Small intestine (tissue), 16 donors: ENCODE data around the gene RCBTB1. TPM values are rescaled to one million over a fixed set of nuclear protein-coding genes. Genes with fewer than 3 reads are reported as not detected.
A peak's percentile ranks its signal among the peaks of the same experiment; 100 is the strongest.

ENCODE experiments used
- DNase-seq, 2 donors: peaks; one replicate each; pipeline versions ENCODE4 v3.0.0 to v3.0.0-alpha.2; 2013
- FAIRE-seq: peaks from 2 replicates; lab custom pipeline; 2012; peaks lifted over from hg19 to GRCh38; lab: Jason Lieb, UNC
- H3K27ac ChIP-seq, 3 donors: one replicate each; pipeline ENCODE4 v1.5.1; 2013; ENCODE audit warnings: low read length in 2 of 3, mild to moderate bottlenecking in 2 of 3, control low read depth in 1 of 3, inconsistent platforms in 1 of 3, low read depth in 1 of 3, moderate library complexity in 1 of 3
- H3K27me3 ChIP-seq, 3 donors: one replicate each; pipeline ENCODE4 v1.6.1; 2013; ENCODE audit warnings: low read length in 3 of 3, inconsistent platforms in 1 of 3; ENCODE audit not compliant: control insufficient read depth in 3 of 3, insufficient read depth in 3 of 3
- H3K36me3 ChIP-seq, 3 donors: one replicate each; pipeline ENCODE4 v1.6.1; 2013; ENCODE audit warnings: low read length in 3 of 3, inconsistent platforms in 1 of 3, low read depth in 1 of 3, mild to moderate bottlenecking in 1 of 3, moderate library complexity in 1 of 3; ENCODE audit not compliant: control insufficient read depth in 3 of 3, insufficient read depth in 2 of 3
- H3K4me1 ChIP-seq, 3 donors: one replicate each; pipeline ENCODE4 v1.6.1; 2013; ENCODE audit warnings: low read length in 2 of 3, inconsistent platforms in 1 of 3, low read depth in 1 of 3, mild to moderate bottlenecking in 1 of 3, moderate library complexity in 1 of 3; ENCODE audit not compliant: control insufficient read depth in 3 of 3, insufficient read depth in 2 of 3
- H3K4me3 ChIP-seq, 3 donors: one replicate each; pipeline ENCODE4 v1.5.1; 2013; ENCODE audit warnings: low read length in 3 of 3, control low read depth in 1 of 3, inconsistent platforms in 1 of 3, low read depth in 1 of 3, mild to moderate bottlenecking in 1 of 3, moderate library complexity in 1 of 3
- H3K9me3 ChIP-seq, 2 donors: one replicate each; pipeline ENCODE4 v1.6.1; 2013; ENCODE audit warnings: low read depth in 1 of 2, low read length in 1 of 2; ENCODE audit not compliant: control insufficient read depth in 2 of 2, insufficient read depth in 1 of 2
- WGBS, 3 donors: extraction: QIAGEN DNeasy Blood & Tissue Kit; methylation state at CpG; one replicate each; pipeline ENCODE4 v1.1.7; 2013; 5-methylcytosine and 5-hydroxymethylcytosine counted together
- long read RNA-seq, 10 donors: transcript quantifications; one replicate each; lab custom pipeline, GENCODE V29; 2026
- polyA plus RNA-seq, 4 donors: library from polyadenylated mRNA; stranded (reverse) in 3 of 4; unstranded in 1 of 4; fragments of 200-250 nt in 3 of 4; fragments of 120-200 nt in 1 of 4; gene quantifications; one replicate each; pipeline versions ENCODE4 v1.2.1 to v1.2.3, GENCODE V29; 2013
- donor health status: healthy with polysubstance abuse.
- donor health status: control.
- donor health status: control.
- donor health status: Bipolar disorder and iron deficiency.
- donor health status: healthy.

RCBTB1 gene
- 10 to 100 TPM in 1 of 4 donors, 1 to 10 TPM in 3; 5.4 to 40.5 (median 6.3) TPM for polyA plus RNA-seq
- long read RNA-seq, donor 1 = 0 reads
- long read RNA-seq, donor 2, full-length matches to known transcripts = 1 of 1 reads
- long read RNA-seq, donor 2, partial matches to known transcripts = 0 of 1 reads
- long read RNA-seq, donor 2, other reads (novel, unspliced or antisense) = 0 of 1 reads
- long read RNA-seq, donor 3, partial matches to known transcripts = 5 of 5 reads
- long read RNA-seq, donor 3, other reads (novel, unspliced or antisense) = 0 of 5 reads
- long read RNA-seq, donor 4 = 0 reads
- long read RNA-seq, donor 5 = 0 reads
- long read RNA-seq, donor 6, full-length matches to known transcripts = 2 of 2 reads
- long read RNA-seq, donor 6, partial matches to known transcripts = 0 of 2 reads
- long read RNA-seq, donor 6, other reads (novel, unspliced or antisense) = 0 of 2 reads
- long read RNA-seq, donor 7 = 0 reads
- long read RNA-seq, donor 8, partial matches to known transcripts = 0 of 1 reads
- long read RNA-seq, donor 8, other reads (novel, unspliced or antisense) = 0 of 1 reads
- long read RNA-seq, donor 9, full-length matches to known transcripts = 1 of 1 reads
- long read RNA-seq, donor 9, partial matches to known transcripts = 0 of 1 reads
- long read RNA-seq, donor 9, other reads (novel, unspliced or antisense) = 0 of 1 reads
- long read RNA-seq, donor 10, full-length matches to known transcripts = 4 of 4 reads
- long read RNA-seq, donor 10, partial matches to known transcripts = 0 of 4 reads
- long read RNA-seq, donor 10, other reads (novel, unspliced or antisense) = 0 of 4 reads

DNA sequence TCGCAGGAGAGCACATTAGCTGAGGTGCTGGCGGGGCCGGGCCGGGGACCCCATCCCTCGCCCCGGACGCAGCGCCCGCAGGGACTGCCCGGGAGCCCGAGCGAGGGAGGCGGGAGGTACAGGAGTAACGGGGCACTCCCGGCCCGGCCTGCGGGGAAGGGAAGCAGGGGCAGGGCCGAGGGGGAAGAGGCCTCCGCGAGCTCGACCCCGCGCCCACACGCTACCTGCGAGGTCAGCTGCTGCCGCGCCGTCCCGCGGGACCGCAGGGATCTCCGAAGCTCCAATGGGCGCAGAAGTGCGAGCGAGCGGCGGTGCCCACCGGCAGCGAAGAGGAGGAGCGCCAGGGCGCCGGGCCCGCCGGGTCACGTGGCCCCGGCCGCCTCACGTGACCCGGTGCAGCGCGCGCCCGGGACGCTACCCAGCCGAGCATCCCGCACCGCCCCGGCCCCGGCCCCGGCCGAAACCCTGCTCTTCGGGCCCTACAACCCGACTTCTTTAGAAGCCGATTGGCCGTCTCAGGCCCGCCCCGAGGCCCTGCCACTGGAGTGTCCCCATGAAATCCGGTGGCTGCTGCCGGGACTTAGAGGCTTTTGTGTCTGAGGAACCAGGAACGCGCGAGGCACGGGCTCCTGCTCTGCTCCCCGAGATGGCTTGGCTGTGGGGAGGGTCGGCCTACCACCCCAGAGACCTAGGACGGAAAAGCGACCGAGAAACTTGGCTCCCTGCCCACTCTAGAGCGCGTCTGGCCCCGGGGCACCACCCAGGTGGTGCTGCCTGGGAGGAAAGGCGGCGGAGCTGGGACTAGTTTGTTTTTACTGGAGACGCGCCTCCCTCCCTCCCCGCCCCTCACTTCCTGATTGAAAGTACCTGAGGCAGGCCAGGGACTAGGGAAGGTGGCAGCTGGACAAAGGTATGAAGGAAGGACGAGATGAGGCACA lies at the start of gene RCBTB1:
TSS of gene RCBTB1 (minus strand) at position 339 of the 938 bp plus-strand sequence. CDS start 18,279 bp downstream, outside the sequence.
- peaks cover 0 to 3% (median 0%) of the 10 kb centered on the region in 3 donors for H3K4me1 ChIP-seq
- H3K4me3 ChIP-seq = peak within 1 kb of the TSS; percentile 68 to 94 (median 86)
- H3K27me3 ChIP-seq = no peaks in the 10 kb centered on the region
- DNase-seq = peak; percentile 67 to 86
- peak within 1 kb of the TSS; percentile 55 to 91 (median 71) for H3K27ac ChIP-seq
- H3K36me3 ChIP-seq = peaks cover 0 to 2% (median 0%) of the 10 kb centered on the region in 3 donors
- no peaks in the 10 kb centered on the region for H3K9me3 ChIP-seq
- 0 to 1% (median 0%) methylated on average over 55 to 87 of the region's 87 CpGs for WGBS, 3 donors
- FAIRE-seq = no peak

DNA sequence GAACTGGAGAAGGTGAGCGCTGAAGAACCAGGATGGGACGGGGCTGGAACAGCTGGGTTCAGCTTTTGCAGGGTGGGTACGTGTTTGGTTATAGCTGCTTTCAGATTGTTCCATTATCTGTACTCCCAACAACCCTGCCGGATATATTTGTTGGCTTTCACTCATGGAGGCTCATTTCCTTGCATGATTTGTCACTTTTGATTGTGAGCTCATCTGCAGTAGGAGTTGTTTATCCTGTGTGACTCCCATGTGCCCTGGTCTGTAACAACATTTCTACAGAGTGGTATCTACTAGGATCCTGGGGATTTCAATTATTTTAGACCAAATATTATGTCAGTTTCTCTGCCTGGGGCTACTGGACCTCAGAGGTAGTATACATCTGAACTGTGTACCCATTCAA lies 48.4 kb upstream of the RCBTB1 start:
- FAIRE-seq (no peak), DNase-seq (no peak)
- Histone ChIP-seq H3K4me3 (no peak overlapping the region), H3K27me3 (no peaks in the 10 kb centered on the region), H3K36me3 (peaks cover 0 to 9% (median 0%) of the 10 kb centered on the region in 3 donors), H3K4me1 (no peaks in the 10 kb centered on the region), H3K27ac (no peak overlapping the region), H3K9me3 (no peaks in the 10 kb centered on the region)
- WGBS, 3 donors = 85 to 93% (median 86%) methylated on average over 4 of the region's 4 CpGs

DNA sequence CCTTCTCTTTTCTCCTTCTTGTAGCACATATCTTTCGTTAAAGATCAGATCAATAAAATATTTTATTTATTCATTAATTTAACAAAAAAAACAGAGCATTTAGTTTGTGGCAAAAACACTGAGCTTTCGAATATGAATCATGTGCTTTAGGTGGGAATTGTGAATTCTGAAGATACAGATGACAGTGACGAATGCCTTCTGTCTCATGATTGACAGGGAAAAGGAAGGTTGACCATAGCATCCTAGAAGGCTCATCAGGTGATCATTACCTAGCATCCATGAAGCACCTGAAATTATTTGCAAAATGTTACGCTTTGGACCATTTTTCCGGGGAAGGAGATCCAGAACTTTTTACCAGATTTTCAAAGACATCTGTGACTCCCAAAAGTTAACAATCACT lies 46.8 kb upstream of the RCBTB1 start:
- no peak for DNase-seq
- Histone ChIP-seq H3K36me3 (peaks cover 0 to 9% (median 0%) of the 10 kb centered on the region in 3 donors), H3K27me3 (no peaks in the 10 kb centered on the region), H3K27ac (no peak overlapping the region), H3K4me3 (no peak overlapping the region), H3K9me3 (no peaks in the 10 kb centered on the region), H3K4me1 (no peaks in the 10 kb centered on the region)
- FAIRE-seq = no peak
- WGBS, 3 donors = 85 to 91% (median 88%) methylated on average over 5 of the region's 5 CpGs

DNA sequence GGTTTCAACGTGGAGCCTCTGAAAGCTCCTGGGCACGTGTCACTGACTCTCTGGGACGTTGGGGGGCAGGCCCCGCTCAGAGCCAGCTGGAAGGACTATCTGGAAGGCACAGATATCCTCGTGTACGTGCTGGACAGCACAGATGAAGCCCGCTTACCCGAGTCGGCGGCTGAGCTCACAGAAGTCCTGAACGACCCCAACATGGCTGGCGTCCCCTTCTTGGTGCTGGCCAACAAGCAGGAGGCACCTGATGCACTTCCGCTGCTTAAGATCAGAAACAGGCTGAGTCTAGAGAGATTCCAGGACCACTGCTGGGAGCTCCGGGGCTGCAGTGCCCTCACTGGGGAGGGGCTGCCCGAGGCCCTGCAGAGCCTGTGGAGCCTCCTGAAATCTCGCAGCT lies 45.2 kb upstream of the RCBTB1 start:
- H3K4me3 ChIP-seq = no peak overlapping the region
- H3K36me3 ChIP-seq = peaks cover 0 to 9% (median 0%) of the 10 kb centered on the region in 3 donors
- 87 to 91% (median 90%) methylated on average over 16 of the region's 16 CpGs for WGBS, 3 donors
- no peaks in the 10 kb centered on the region for H3K9me3 ChIP-seq
- FAIRE-seq (no peak), DNase-seq (no peak)
- no peak overlapping the region for H3K27ac ChIP-seq
- H3K27me3 ChIP-seq = no peaks in the 10 kb centered on the region
- peaks cover 0 to 3% (median 2%) of the 10 kb centered on the region in 3 donors for H3K4me1 ChIP-seq

DNA sequence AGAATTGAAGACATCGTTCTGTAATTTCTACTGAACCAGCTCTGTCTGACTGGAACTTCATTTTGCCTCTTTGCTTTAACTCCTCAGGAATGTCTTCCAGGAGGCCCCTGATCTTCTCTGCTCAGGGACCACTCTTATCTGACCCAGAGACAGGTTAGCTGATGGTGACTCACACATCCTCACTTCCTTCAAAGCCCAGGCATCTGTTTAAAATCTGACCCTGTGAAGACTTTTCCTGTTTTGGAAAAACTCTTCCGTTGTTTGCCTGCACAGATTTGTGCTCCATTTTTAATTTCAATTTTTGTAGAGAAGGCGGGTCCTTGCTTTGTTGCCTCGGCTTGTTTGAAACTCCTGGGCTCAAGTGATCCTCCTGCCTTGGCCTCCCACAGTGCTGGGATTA lies 44.6 kb upstream of the RCBTB1 start:
- H3K4me3 ChIP-seq = no peak overlapping the region
- DNase-seq (no peak), FAIRE-seq (no peak)
- H3K36me3 ChIP-seq = peaks cover 0 to 12% (median 0%) of the 10 kb centered on the region in 3 donors
- H3K9me3 ChIP-seq = no peaks in the 10 kb centered on the region
- 77 to 94% (median 88%) methylated on average over 4 of the region's 4 CpGs for WGBS, 3 donors
- no peak overlapping the region for H3K27ac ChIP-seq
- H3K4me1 ChIP-seq = peaks cover 0 to 8% (median 3%) of the 10 kb centered on the region in 3 donors
- H3K27me3 ChIP-seq = no peaks in the 10 kb centered on the region

DNA sequence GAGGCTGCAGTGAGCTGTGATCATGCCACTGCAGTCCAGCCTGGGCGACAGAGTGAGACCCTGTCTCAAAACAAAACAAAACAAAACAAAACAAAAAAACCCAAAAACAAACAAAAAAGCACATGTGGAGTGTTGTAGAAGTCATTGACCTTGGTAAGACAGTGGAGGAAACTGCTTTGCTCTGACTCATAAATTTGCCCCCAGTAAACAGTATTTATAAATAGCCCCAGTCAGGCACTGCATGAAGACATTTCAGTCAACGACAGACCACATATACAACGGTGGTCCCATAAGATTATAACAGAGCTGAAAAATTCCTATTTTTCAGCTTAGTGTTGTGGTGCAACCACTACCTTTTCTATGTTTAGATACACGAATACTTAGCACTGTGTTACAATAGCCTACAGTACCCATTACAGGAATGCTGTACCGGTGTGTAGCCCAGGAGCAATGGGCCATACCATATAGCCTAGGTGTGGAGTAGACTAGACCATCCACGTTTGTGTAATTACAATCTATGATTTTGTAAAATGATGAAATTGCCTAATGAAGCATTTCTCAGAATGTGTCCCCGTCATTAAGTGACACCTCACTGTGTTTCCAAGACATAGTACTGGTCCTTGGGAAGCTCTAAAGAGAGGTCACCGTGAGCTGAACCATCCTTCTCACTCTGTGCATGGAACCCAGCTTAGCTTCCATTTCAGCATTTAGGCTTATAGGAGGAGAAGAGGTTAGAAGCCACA lies 44.0 kb upstream of the RCBTB1 start:
- DNase-seq = no peak
- peaks cover 0 to 12% (median 0%) of the 10 kb centered on the region in 3 donors for H3K36me3 ChIP-seq
- H3K4me1 ChIP-seq = peaks cover 0 to 8% (median 3%) of the 10 kb centered on the region in 3 donors
- 77 to 85% (median 84%) methylated on average over 8 of the region's 8 CpGs for WGBS, 3 donors
- no peak overlapping the region for H3K27ac ChIP-seq
- H3K9me3 ChIP-seq = no peaks in the 10 kb centered on the region
- no peak overlapping the region for H3K4me3 ChIP-seq
- no peaks in the 10 kb centered on the region for H3K27me3 ChIP-seq
- FAIRE-seq = no peak

DNA sequence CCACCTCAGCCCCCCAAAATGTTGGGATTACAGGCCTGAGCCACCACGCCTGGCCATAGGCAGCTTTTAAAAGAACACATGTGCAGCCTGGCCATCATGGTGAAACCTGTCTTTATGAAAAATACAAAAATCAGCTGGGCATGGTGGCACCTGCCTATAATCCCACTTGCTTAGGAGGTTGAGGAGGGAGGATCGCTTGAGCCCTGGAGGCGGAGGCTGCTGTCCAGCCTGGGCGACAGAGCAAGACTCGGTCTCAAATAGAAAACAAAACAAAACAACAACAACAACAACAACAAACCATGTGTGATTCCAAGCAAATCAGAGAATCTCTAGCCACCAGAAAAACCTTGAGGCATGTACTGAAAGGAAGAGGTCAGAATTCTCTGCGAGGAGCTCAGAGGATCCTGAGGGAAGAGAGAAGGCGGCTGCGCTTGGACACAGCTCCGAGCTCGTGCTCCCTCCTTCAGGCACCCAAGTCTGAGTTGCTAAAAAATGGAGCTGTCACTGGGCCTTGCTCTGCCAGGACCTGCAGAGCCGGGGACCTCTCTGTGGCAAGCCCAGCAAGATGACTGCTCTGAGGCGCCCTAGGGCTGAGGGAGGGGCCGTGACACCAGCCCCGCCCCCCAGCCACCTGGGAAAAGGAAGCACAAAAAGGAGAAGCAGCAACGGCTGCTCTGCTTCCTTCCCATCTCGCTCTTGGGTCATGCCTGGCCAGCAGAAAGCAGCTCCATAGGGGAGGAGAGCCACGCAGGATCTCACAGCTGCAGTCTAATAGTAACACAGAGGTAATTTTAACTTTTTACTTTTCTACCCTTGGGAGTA lies 42.7 kb upstream of the RCBTB1 start, which contains the start of gene ARL11:
TSS of gene ARL11 (plus strand) at position 677 of the 822 bp plus-strand sequence. CDS start 1,941 bp downstream, outside the sequence.
- DNase-seq (peak; percentile 69 to 74), FAIRE-seq (no peak)
- Histone ChIP-seq H3K9me3 (no peaks in the 10 kb centered on the region), H3K36me3 (peaks cover 0 to 12% (median 0%) of the 10 kb centered on the region in 3 donors), H3K27ac (peak within 1 kb of the TSS in 1 of 3 donors; percentile 9), H3K4me3 (peak within 1 kb of the TSS in 2 of 3 donors; percentile 33 to 44), H3K27me3 (no peaks in the 10 kb centered on the region), H3K4me1 (peaks cover 0 to 8% (median 3%) of the 10 kb centered on the region in 3 donors)
- 43 to 51% (median 49%) methylated on average over 17 of the region's 17 CpGs for WGBS, 3 donors
